DOHH2 (cell line): ENCODE measurements around the gene DDR2.

Source experiments
- CTCF ChIP-seq: fragments of 200-600 bp; sonication (generic); IDR thresholded peaks from one replicate; pipeline ENCODE4 v1.5.1; 2014; ENCODE audit warnings: antibody characterized with exemption, mild to moderate bottlenecking, low read depth, low read length; ENCODE audit not compliant: poor library complexity, severe bottlenecking
- EZH2phosphoT487 ChIP-seq: fragments of 200-600 bp; sonication (generic); IDR thresholded peaks from 2 replicates; pipeline ENCODE4 v1.6.1; 2017; ENCODE audit warnings: borderline replicate concordance, mild to moderate bottlenecking, antibody characterized with exemption, low read length, moderate library complexity, mixed read lengths

- TF ChIP-seq EZH2phosphoT487 (no peak), CTCF (no peak)
Measured at GRCh38 chr1:162823771-162824525, 191.7 kb downstream of the DDR2 start.
